Measurements from ENCODE around the gene KCNIP4. TPM values are rescaled to one million over a fixed set of nuclear protein-coding genes. Genes with fewer than 3 reads are reported as not detected.

Gene KCNIP4
- total RNA-seq, 1 donor from 2014 or later, result 0.59 TPM

GRCh38 chr4:21768349-21769310 is 179.9 kb downstream of the KCNIP4 start:
- H3K36me3 ChIP-seq (ENCODE audit: insufficient read depth, low read length), result no peaks in the 10 kb centered on the region
- H3K4me1 ChIP-seq (ENCODE audit: insufficient read depth, low read length), result peaks cover 7% of the 10 kb centered on the region
- H3K36me3 Mint-ChIP-seq (ENCODE audit: low read depth, unreplicated experiment), result no peaks in the 10 kb centered on the region
- H3K27ac Mint-ChIP-seq (ENCODE audit: unreplicated experiment), result peak overlapping the region; percentile 89
- H3K4me1 Mint-ChIP-seq (ENCODE audit: low read depth, unreplicated experiment), result peaks cover 11% of the 10 kb centered on the region
- H4K20me1 ChIP-seq (ENCODE audit: insufficient read depth, low read length), result no peaks in the 10 kb centered on the region
- no peaks in the 10 kb centered on the region for H3K9me3 ChIP-seq (ENCODE audit: insufficient read depth, low read depth, low read length)
- H3K9me3 Mint-ChIP-seq (ENCODE audit: unreplicated experiment), result peaks cover 5% of the 10 kb centered on the region
- FAIRE-seq (no peak), DNase-seq (ENCODE audit: low read depth) (peak; percentile 30)
- H3K27ac ChIP-seq (ENCODE audit: low read depth, low read length), result peak overlapping the region; percentile 51
- TF ChIP-seq CTCF (IDR thresholded peaks at IDR 0.05; ENCODE audit: insufficient read depth, low read depth, low read length) (peak; percentile 77), EZH2 (IDR thresholded peaks at IDR 0.05; ENCODE audit: insufficient read depth, low read length) (no peak)
- H3K9ac ChIP-seq (ENCODE audit: low read length), result peak overlapping the region; percentile 20
- peaks cover under 1% of the 10 kb centered on the region for H3K27me3 ChIP-seq (ENCODE audit: insufficient read depth, low read length)
- H2AFZ ChIP-seq (ENCODE audit: low read depth, low read length), result no peak overlapping the region
- H3K4me3 ChIP-seq (ENCODE audit: insufficient read depth, low read depth, low read length), result no peak overlapping the region
- H3K27me3 Mint-ChIP-seq (ENCODE audit: low read depth, unreplicated experiment), result no peaks in the 10 kb centered on the region
- H3K79me2 ChIP-seq (ENCODE audit: insufficient read depth, low read length), result no peaks in the 10 kb centered on the region
- no peak overlapping the region for H3K4me3 Mint-ChIP-seq (ENCODE audit: unreplicated experiment)
- H3K4me2 ChIP-seq (ENCODE audit: low read length), result peak overlapping the region; percentile 53

GRCh38 chr4:21765810-21766407 is 182.7 kb downstream of the KCNIP4 start:
- DNase-seq (ENCODE audit: low read depth), result no peak
- H3K9me3 Mint-ChIP-seq (ENCODE audit: unreplicated experiment), result peaks cover 2% of the 10 kb centered on the region
- H3K9ac ChIP-seq (ENCODE audit: low read length), result no peak overlapping the region
- H3K79me2 ChIP-seq (ENCODE audit: insufficient read depth, low read length), result no peaks in the 10 kb centered on the region
- no peaks in the 10 kb centered on the region for H4K20me1 ChIP-seq (ENCODE audit: insufficient read depth, low read length)
- no peak overlapping the region for H3K4me2 ChIP-seq (ENCODE audit: low read length)
- H3K27me3 ChIP-seq (ENCODE audit: insufficient read depth, low read length), result peaks cover 7% of the 10 kb centered on the region
- H3K36me3 Mint-ChIP-seq (ENCODE audit: low read depth, unreplicated experiment), result no peaks in the 10 kb centered on the region
- no peaks in the 10 kb centered on the region for H3K27me3 Mint-ChIP-seq (ENCODE audit: low read depth, unreplicated experiment)
- no peak overlapping the region for H2AFZ ChIP-seq (ENCODE audit: low read depth, low read length)
- no peak for FAIRE-seq
- no peaks in the 10 kb centered on the region for H3K36me3 ChIP-seq (ENCODE audit: insufficient read depth, low read length)
- peaks cover 7% of the 10 kb centered on the region for H3K4me1 ChIP-seq (ENCODE audit: insufficient read depth, low read length)
- H3K4me1 Mint-ChIP-seq (ENCODE audit: low read depth, unreplicated experiment), result peaks cover 11% of the 10 kb centered on the region
- no peak overlapping the region for H3K4me3 Mint-ChIP-seq (ENCODE audit: unreplicated experiment)
- H3K27ac Mint-ChIP-seq (ENCODE audit: unreplicated experiment), result no peak overlapping the region
- H3K4me3 ChIP-seq (ENCODE audit: insufficient read depth, low read depth, low read length), result no peak overlapping the region
- no peaks in the 10 kb centered on the region for H3K9me3 ChIP-seq (ENCODE audit: insufficient read depth, low read depth, low read length)
- no peak for TF ChIP-seq EZH2 (IDR thresholded peaks at IDR 0.05; ENCODE audit: insufficient read depth, low read length)
- peak; percentile 92 for TF ChIP-seq CTCF (IDR thresholded peaks at IDR 0.05; ENCODE audit: insufficient read depth, low read depth, low read length)
- H3K27ac ChIP-seq (ENCODE audit: low read depth, low read length), result no peak overlapping the region
